COLO668 (cell line): Measurements from ENCODE around the gene PRPF6.
A peak's percentile ranks its signal among the peaks of the same experiment; 100 is the strongest.
"Not testable (repeated sequence)": the region's sequence is repeated elsewhere in the genome, so short reads cannot be mapped to it uniquely, and the experiment has no call there.

Experiments used
- DNase-seq: peaks from one replicate; lab custom pipeline; 2025; ENCODE audit not compliant: unreplicated experiment; lab: John Stamatoyannopoulos, UW

The PRPF6 gene

GRCh38 chr20:63972312-63973159 lies 8.4 kb upstream of the PRPF6 start:
- DNase-seq = no peak

- DNase-seq = no peak
Measured at GRCh38 chr20:63973160-63973479, 7.8 kb upstream of the PRPF6 start.

DNA sequence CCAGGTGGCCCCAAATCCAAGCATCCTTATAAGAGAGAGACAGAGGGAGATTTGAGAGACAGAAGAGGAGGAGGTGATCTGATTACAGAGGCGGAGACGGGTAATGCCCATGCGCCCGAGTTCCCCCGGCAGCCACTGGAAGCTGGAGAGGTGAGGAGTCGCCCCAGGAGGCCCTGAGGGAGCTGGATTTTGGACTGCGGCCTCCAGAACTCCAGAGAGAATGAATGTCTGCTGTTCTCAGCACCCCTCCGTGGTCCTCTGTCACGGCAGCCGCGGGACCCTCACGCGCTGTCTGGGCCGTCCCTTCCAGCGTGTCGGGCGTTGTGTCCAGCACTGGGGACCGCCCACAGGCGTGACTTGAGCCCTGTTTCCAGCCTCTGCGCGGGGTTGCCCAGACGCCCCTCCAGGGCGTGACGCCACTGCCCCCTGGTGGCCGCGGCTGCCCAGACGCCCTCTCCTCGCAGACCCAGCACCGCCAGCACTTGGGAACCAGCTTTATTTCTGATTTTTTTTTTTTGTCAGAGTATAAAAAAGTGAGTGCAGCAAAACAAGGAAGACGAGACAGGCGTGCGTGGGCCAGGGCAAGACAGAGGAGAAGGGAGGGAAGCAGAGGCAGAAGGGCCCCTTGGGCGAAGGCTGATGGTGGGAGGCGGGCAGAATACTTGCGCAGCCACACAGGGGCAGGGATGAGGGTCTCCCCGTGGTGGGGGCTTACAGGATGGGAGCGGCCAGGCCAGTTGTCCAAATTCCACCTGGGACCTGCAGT lies 7.1 kb upstream of the PRPF6 start:
- peak; percentile 87 for DNase-seq

GRCh38 chr20:63974402-63975200 lies 6.3 kb upstream of the PRPF6 start:
- peak; percentile 98 for DNase-seq

GRCh38 chr20:63976511-63976910 lies 4.4 kb upstream of the PRPF6 start:
- not testable (repeated sequence) for DNase-seq

GRCh38 chr20:63976980-63977738 lies 3.8 kb upstream of the PRPF6 start:
- DNase-seq = no peak

- DNase-seq = peak; percentile 60
Measured at GRCh38 chr20:63977739-63978276, 3.1 kb upstream of the PRPF6 start.

DNA sequence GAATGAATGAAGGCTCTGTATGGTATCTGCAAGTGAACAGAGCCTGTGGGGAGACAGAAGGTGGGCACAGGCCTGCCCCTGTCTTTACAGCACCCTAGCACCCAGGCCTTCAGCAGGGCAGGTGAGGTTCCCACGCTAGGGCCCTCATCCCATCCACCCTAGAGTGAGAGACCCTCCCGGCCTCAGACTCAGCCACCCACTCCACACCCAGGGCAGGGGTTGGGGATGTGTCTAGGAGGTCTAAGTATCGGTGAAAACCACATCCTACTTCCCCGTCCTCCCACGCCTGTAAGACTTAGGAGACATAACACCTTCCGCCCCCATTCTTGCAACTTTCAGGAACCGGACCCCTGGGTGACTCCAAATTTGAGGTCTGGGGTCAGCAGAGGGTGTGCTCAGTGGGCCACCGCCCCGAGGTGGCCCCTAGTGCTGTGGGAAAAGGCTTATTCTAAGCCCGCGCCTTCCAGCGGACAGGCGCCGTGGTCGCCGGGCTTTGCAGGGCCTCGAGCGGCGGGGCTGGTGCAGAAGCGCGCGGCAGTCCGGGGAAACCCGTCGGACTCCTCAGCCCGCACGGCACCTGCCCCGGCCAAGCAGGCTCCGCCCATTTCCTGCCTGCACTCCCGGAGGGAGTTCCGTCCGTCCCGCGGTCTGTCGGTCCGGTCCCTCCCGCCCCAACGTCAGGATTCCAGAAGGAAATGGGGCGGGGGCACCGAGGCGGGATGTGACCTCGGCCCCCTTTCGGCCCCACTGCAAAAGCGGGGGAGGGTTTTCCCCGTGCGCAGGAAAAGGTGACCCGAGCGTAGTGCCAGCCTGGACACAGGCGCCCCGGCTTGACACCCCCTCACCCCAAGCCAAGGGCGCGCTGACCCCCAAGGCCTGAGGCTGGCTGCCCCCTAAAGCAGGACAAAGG lies 2.4 kb upstream of the PRPF6 start:
- DNase-seq = peak; percentile 96

DNA sequence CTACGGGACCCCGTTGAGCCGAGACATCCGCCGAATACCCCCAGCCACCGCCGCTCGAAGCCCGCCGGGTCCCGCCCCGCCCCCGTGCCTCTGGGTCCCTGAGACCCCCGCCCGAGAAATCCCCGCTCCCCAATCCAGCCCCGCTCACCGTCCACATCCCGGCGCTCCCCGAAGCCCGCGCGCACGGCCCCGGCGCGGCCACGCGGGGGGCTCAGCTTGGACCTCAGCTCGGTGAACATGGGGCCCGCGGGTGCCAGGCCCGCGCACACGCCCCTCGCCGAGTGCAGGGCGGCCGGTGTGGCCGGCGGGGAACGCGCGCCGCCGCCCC lies 1.7 kb upstream of the PRPF6 start:
- no peak for DNase-seq

- peak; percentile 90 for DNase-seq
Measured at GRCh38 chr20:63979557-63980316, 1.2 kb upstream of the PRPF6 start, which contains the start of gene SAMD10. Gene SAMD10 (minus strand): TSS chr20:63979642. CDS start chr20:63979467, 175 bp downstream.

- DNase-seq = no peak
Measured at GRCh38 chr20:63980317-63980805, 571 bp upstream of the PRPF6 start.

DNA sequence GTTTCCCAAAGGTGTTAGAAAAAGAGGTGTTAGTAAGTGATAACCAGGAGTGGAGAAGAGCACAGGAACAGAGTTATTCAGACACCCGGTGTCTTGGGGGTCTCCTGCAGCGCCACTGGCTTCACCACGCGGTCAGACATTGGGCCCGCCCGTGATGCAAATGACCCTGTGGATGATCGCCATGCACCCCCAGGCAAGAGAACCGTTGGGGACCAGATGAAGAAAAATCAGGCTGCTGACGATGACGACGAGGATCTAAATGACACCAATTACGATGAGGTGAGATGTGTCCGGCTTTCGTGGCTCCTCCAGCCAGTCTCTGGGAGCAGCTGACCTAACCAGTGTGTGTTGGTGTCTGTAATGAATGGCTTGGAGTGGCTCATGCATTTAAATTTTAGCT lies 2.0 kb downstream of the PRPF6 start:
- no peak for DNase-seq

- no peak for DNase-seq
Measured at GRCh38 chr20:64000906-64001305, 20.0 kb downstream of the PRPF6 start.

GRCh38 chr20:64001607-64002011 lies 20.7 kb downstream of the PRPF6 start:
- peak; percentile 13 for DNase-seq

GRCh38 chr20:64003960-64004725 lies 23.2 kb downstream of the PRPF6 start:
- no peak for DNase-seq

DNA sequence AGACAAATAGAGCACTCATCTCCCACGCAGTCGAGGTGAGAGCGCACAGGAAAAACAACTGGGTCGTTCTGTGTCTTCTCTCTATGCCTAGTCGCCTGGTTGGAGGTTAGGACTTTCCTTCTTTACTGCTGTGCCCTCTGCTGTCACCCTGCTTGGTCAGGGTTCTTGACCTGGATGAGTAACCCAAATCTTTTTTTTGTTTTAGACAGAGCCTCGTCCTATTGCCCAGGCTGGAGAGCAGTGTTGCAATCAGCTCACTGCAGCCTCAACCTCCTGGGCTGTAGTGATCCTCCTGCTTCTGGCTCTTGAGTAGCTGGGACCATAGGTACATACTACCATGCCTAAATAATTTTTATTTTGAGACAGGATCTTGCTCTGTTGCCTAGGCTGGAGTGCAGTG lies 24.5 kb downstream of the PRPF6 start:
- DNase-seq = no peak

DNA sequence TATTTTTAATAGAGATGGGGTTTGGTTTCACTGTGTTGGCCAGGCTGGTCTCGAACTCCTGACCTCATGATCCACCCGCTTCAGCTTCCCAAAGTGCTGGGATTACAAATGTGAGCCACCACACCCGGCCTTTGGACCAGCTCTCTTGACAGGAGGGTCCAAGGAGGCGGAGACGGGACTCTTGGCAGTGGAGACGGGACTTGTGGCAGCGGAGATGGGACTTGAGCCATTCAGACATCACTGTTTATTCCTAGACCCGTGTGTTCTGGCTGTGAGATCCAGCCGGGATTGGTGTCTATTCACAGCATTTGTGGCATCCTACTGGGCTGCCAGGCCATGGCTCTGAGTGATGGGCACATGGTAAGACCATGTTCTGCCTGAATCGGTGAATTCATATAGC lies 25.6 kb downstream of the PRPF6 start:
- DNase-seq = no peak

DNA sequence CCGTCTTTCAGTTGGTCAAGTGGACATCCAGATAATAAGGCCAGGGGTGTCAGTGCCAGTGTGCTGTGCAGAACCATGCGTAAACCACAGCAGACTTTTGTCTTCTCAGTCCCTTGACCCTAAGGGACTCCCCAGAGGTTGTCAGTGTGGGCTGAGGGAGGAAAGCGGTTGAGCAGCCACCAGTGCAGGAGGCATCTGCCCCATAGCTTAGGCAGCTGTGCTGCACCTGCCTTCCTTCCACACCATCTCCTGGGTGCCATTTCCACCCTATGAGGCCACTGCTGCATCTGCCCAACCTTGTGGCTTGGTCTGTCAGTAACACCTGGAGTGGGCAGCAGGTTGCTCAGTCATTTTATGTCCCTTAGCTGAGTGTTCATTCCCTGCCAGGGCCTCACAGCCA lies 26.0 kb downstream of the PRPF6 start:
- peak; percentile 36 for DNase-seq
